ENCODE data around the gene ORC3. TPM values are rescaled to one million over a fixed set of nuclear protein-coding genes. Genes with fewer than 3 reads are reported as not detected.
"Not testable (repeated sequence)": the region's sequence is repeated elsewhere in the genome, so short reads cannot be mapped to it uniquely, and the experiment has no call there.

ORC3 gene
- total RNA-seq, 2 experiments from 2014 or later, result 35.8 to 36.6 TPM

GRCh38 chr6:87702589-87702945, 112.6 kb downstream of the ORC3 start:
- Mint-ChIP-seq H3K4me3 (peak overlapping the region; percentile 86), H3K9me3 (no peaks in the 10 kb centered on the region), H3K36me3 (ENCODE audit: low read depth) (peaks cover 21% of the 10 kb centered on the region), H3K27me3 (no peaks in the 10 kb centered on the region), H3K4me1 (ENCODE audit: low read depth) (peaks cover 31% of the 10 kb centered on the region), H3K27ac (peak overlapping the region; percentile 90)
- DNase-seq, result no peak
- CTCF ChIA-PET, result interaction anchor here (0.6 kb wide), 2 partner anchors 205 to 544 kb away, joined by 3 read pairs; no protein-coding TSS in a partner anchor
- TF ChIP-seq, protein P1, sequence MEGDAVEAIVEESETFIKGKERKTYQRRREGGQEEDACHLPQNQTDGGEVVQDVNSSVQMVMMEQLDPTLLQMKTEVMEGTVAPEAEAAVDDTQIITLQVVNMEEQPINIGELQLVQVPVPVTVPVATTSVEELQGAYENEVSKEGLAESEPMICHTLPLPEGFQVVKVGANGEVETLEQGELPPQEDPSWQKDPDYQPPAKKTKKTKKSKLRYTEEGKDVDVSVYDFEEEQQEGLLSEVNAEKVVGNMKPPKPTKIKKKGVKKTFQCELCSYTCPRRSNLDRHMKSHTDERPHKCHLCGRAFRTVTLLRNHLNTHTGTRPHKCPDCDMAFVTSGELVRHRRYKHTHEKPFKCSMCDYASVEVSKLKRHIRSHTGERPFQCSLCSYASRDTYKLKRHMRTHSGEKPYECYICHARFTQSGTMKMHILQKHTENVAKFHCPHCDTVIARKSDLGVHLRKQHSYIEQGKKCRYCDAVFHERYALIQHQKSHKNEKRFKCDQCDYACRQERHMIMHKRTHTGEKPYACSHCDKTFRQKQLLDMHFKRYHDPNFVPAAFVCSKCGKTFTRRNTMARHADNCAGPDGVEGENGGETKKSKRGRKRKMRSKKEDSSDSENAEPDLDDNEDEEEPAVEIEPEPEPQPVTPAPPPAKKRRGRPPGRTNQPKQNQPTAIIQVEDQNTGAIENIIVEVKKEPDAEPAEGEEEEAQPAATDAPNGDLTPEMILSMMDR (IDR thresholded peaks at IDR 0.05), result no peak
- POLR2A ChIA-PET, result interaction anchor here (0.8 to 2.5 kb wide), 12 partner anchors 12 to 229 kb away, joined by 3 to 11 read pairs (median 4); partner anchors contain the start of genes ORC3, RARS2 and SLC35A1
- ATAC-seq, result no peak
- intact Hi-C loops (cut with micrococcal nuclease), result no loop called here

DNA sequence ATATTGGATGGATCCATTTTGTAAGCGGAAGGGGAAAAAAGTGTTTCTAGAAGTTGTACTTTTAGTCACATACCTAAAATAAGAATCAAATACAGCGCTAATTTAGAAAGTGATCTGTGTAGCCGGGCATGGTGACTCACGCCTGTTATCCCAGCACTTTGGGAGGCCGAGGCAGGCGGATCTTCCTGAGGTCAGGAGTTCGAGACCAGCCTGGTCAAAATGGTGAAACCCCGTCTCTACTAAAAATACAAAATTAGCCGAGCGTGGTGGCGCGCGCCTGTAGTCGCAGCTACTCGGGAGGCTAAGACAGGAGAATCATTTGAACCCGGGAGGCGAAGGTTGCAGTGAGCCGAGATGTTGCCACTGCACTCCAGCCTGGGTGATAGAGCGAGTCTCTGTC, 113.1 kb downstream of the ORC3 start:
- H3K9me3 Mint-ChIP-seq; H3K27me3 Mint-ChIP-seq; intact Hi-C loops (cut with micrococcal nuclease); ATAC-seq; CTCF ChIA-PET; DNase-seq: not testable (repeated sequence)
- POLR2A ChIA-PET, result interaction anchor here (0.8 to 2.5 kb wide), 7 partner anchors 21 to 230 kb away, joined by 3 to 11 read pairs (median 9); partner anchors contain the start of genes ORC3, RARS2 and SLC35A1
- Mint-ChIP-seq H3K4me1 (ENCODE audit: low read depth) (peaks cover 28% of the 10 kb centered on the region), H3K27ac (peak overlapping the region; percentile 90), H3K4me3 (peak overlapping the region; percentile 86), H3K36me3 (ENCODE audit: low read depth) (peaks cover 17% of the 10 kb centered on the region)

DNA sequence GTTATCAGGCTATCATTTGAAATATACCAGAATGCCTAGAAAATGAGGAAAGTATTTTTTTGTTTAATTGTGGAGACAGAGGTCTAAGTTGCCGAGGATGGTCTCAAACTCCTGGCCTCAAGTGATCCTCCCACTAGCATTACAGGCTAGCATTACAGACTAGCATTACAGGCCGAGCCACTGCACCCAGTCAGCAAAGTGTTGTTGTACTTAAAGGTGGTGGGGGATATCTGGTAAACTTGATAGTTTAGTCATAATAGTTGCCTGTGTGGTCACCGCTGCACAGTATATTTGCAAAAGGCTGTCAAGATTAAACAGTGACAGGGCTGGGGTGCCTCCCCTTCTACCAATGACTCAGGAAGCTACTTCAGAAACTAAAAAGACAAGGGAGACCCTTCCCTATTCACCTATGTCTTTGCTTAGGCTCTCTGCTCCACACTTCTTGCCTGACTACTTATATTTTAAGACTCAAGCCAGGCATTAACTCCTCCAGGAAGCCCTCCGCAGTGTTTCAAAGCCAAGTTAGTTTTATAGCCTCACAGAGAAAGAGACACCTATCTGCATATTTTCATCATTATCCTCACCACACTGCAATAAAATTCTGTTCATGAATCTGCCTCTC, 115.2 kb downstream of the ORC3 start:
- H3K9me3 Mint-ChIP-seq, result no peaks in the 10 kb centered on the region
- ATAC-seq (peak; percentile 38), DNase-seq (peak; percentile 84)
- H3K4me3 Mint-ChIP-seq, result no peak overlapping the region
- H3K27ac Mint-ChIP-seq, result peak overlapping the region; percentile 68
- intact Hi-C loops (cut with micrococcal nuclease), result no loop called here
- H3K27me3 Mint-ChIP-seq, result no peaks in the 10 kb centered on the region
- CTCF ChIA-PET, result interaction anchor here (1.2 kb wide), 1 partner anchor 127 kb away, joined by 5 read pairs; no protein-coding TSS in a partner anchor
- POLR2A ChIA-PET, result interaction anchor here (1.1 kb wide), 1 partner anchor 9 kb away, joined by 3 read pairs; no protein-coding TSS in a partner anchor
- peaks cover 17% of the 10 kb centered on the region for H3K4me1 Mint-ChIP-seq (ENCODE audit: low read depth)
- TF ChIP-seq, protein P1 (IDR thresholded peaks at IDR 0.05), result no peak
- H3K36me3 Mint-ChIP-seq (ENCODE audit: low read depth), result peaks cover 8% of the 10 kb centered on the region

- Mint-ChIP-seq H3K27me3 (no peaks in the 10 kb centered on the region), H3K4me3 (no peak overlapping the region), H3K4me1 (ENCODE audit: low read depth) (peaks cover 16% of the 10 kb centered on the region), H3K9me3 (no peaks in the 10 kb centered on the region), H3K27ac (no peak overlapping the region), H3K36me3 (ENCODE audit: low read depth) (no peaks in the 10 kb centered on the region)
- ChIA-PET CTCF (interaction anchor here (1.2 kb wide), 1 partner anchor 126 kb away, joined by 5 read pairs; no protein-coding TSS in a partner anchor), POLR2A (no interaction called here)
- TF ChIP-seq, protein P1 (IDR thresholded peaks at IDR 0.05), result no peak
- intact Hi-C loops (cut with micrococcal nuclease), result no loop called here
- ATAC-seq (no peak), DNase-seq (no peak)
Measured at GRCh38 chr6:87706187-87706966, 116.4 kb downstream of the ORC3 start.

DNA sequence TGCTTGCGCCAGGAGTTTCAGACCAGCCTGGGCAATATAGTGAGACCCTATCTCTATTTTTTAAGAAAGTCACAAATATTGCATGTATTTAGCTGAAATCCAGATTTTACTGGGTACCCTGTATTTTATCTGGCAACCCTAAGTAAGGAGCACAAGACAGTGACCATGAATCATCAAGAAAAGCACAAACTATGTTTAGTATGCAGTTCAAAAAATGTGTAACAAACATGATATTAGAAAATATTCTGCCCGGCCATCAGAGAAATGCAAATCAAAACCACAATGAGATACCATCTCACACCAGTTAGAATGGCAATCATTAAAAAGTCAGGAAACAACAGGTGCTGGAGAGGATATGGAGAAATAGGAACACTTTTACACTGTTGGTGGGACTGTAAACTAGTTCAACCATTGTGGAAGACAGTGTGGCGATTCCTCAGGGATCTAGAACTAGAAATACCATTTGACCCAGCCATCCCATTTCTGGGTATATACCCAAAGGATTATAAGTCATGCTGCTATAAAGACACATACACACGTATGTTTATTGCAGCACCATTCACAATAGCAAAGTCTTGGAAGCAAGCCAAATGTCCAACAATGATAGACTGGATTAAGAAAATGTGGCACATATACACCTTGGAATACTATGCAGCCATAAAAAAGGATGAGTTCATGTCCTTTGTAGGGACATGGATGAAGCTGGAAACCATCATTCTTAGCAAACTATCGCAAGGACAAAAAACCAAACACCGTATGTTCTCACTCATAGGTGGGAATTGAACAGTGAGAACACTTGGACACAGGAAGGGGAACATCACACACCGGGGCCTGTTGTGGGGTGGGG, 118.9 kb downstream of the ORC3 start:
- H3K4me3 Mint-ChIP-seq; H3K36me3 Mint-ChIP-seq (ENCODE audit: low read depth); CTCF ChIA-PET; POLR2A ChIA-PET; ATAC-seq; intact Hi-C loops (cut with micrococcal nuclease); H3K9me3 Mint-ChIP-seq; H3K27ac Mint-ChIP-seq; DNase-seq; H3K27me3 Mint-ChIP-seq: not testable (repeated sequence)
- H3K4me1 Mint-ChIP-seq (ENCODE audit: low read depth), result peaks cover 11% of the 10 kb centered on the region
